Spleen (tissue), 11 donors: Measurements from ENCODE around the gene ZNF740. TPM values are rescaled to one million over a fixed set of nuclear protein-coding genes. Genes with fewer than 3 reads are reported as not detected.

Source experiments
- DNase-seq: peaks from one replicate; pipeline ENCODE4 v3.0.0-alpha.2; 2020
- H3K27ac ChIP-seq, 8 donors: fragments of 200-600 bp; sonication (generic) in 7 of 8; 1 replicate in 4 of 8; 2 replicates in 4 of 8; pipeline versions ENCODE4 v1.5.0 to v1.8.0; 2016 to 2021; ENCODE audit warnings: inconsistent platforms in 4 of 8, mild to moderate bottlenecking in 4 of 8, moderate library complexity in 1 of 8
- H3K27me3 ChIP-seq, 7 donors: fragments of 200-600 bp; sonication (generic) in 6 of 7; replicated peaks in 1 of 7; 1 replicate in 4 of 7; 2 replicates in 3 of 7; pipeline versions ENCODE4 v1.5.0 to v1.8.0; 2016 to 2021; ENCODE audit warnings: inconsistent platforms in 3 of 7, mild to moderate bottlenecking in 1 of 7
- H3K36me3 ChIP-seq, 6 donors: fragments of 200-600 bp; sonication (generic) in 5 of 6; 1 replicate in 4 of 6; 2 replicates in 2 of 6; pipeline versions ENCODE4 v1.5.0 to v1.8.0; 2016 to 2021; ENCODE audit warnings: inconsistent platforms in 2 of 6
- H3K4me1 ChIP-seq, 6 donors: fragments of 200-600 bp; sonication (generic) in 5 of 6; 1 replicate in 3 of 6; 2 replicates in 3 of 6; pipeline versions ENCODE4 v1.5.0 to v1.8.0; 2016 to 2021; ENCODE audit warnings: inconsistent platforms in 3 of 6
- H3K4me3 ChIP-seq, 8 donors: fragments of 200-600 bp; sonication (generic) in 7 of 8; 1 replicate in 4 of 8; 2 replicates in 4 of 8; pipeline versions ENCODE4 v1.5.0 to v1.8.0; 2016 to 2021; ENCODE audit warnings: inconsistent platforms in 4 of 8, mild to moderate bottlenecking in 4 of 8, moderate library complexity in 2 of 8
- H3K9me3 ChIP-seq, 8 donors: fragments of 200-600 bp; sonication (generic) in 7 of 8; 1 replicate in 4 of 8; 2 replicates in 4 of 8; pipeline versions ENCODE4 v1.5.0 to v1.8.0; 2016 to 2021; ENCODE audit warnings: inconsistent platforms in 4 of 8
- CTCF ChIP-seq, 11 experiments: fragments of 200-600 bp in 7 of 11; fragments of 450-650 bp in 4 of 11; sonication (generic) in 4 of 11; IDR thresholded peaks in 8 of 11; conservative IDR thresholded peaks in 3 of 11; 1 replicate in 7 of 11; 2 replicates in 4 of 11; pipeline versions ENCODE4 v1.4.0 to v1.8.0; 2016 to 2021; ENCODE audit warnings: antibody characterized with exemption in 11 of 11, inconsistent platforms in 4 of 11, mild to moderate bottlenecking in 1 of 11
- POLR2A ChIP-seq, 3 donors: fragments of 450-650 bp; IDR thresholded peaks; one replicate each; pipeline ENCODE4 v1.5.1; 2017; ENCODE audit warnings: antibody characterized with exemption in 3 of 3, mild to moderate bottlenecking in 1 of 3
- POLR2AphosphoS5 ChIP-seq, 3 donors: sonication (generic); formaldehyde crosslinking; IDR thresholded peaks; one replicate each; pipeline ENCODE4 v1.5.1; 2017; ENCODE audit warnings: antibody characterized with exemption in 3 of 3
- WGBS, 5 donors: extraction: QIAGEN DNeasy Blood & Tissue Kit in 3 of 5; methylation state at CpG; one replicate each; pipeline versions ENCODE4 v1.1.5 to v1.1.7; 2013 to 2018; 5-methylcytosine and 5-hydroxymethylcytosine counted together
- intact Hi-C: fragments of 100-400 bp; cut with DNase I; formaldehyde crosslinking; loops from one replicate; pipeline ENCODE4 v1.15.0; 2023; ENCODE audit warnings: low total_unique reads
- polyA plus RNA-seq, 3 donors: library from polyadenylated mRNA; stranded (reverse); fragments of 200-250 nt; gene quantifications; one replicate each; pipeline ENCODE4 v1.2.1, GENCODE V29; 2013
- small RNA-seq, 4 donors: library from RNA; depleted of rRNA; stranded (forward); fragments of <200 nt; gene quantifications; one replicate each; pipeline ENCODE3, GENCODE V24; 2016
- total RNA-seq, 7 donors: library from RNA; depleted of rRNA in 3 of 7; stranded (reverse); fragments of >200 nt in 3 of 7; fragmentation: NEBNext Ultra II Directional in 4 of 7; extraction: Animal tissue kit (Norgen Biotek cat#: 25700) in 4 of 7; gene quantifications; one replicate each; pipeline versions ENCODE4 v1.1.0 to v1.2.1, GENCODE V29; 2016 to 2021
- donor health status: healthy with polysubstance abuse.
- donor health status: DM: no; HTN: no; CAD: no; lungs with moderate emphysema.
- donor health status: DM: no; HTN: no; CAD: no.
- donor health status: Bipolar disorder and iron deficiency.
- donor health status: healthy.
- donor health status: DM: no; HTN: no; CAD: no.
- donor health status: DM: yes; HTN: yes; CAD: no.

Gene ZNF740
- total and polyA plus RNA-seq, 10 donors = 5.6 to 66.1 (median 27.4) TPM

- no peaks in the 10 kb centered on the region for H3K36me3 ChIP-seq
- no peak overlapping the region for H3K27ac ChIP-seq
- intact Hi-C loops = no loop called here
- peaks cover 0 to 5% (median 0%) of the 10 kb centered on the region in 6 donors for H3K4me1 ChIP-seq
- no peak overlapping the region for H3K4me3 ChIP-seq
- H3K27me3 ChIP-seq = peaks cover 0 to 15% (median 0%) of the 10 kb centered on the region in 7 donors
- TF ChIP-seq POLR2A (IDR thresholded peaks at IDR 0.05) = no peak
- no peak for TF ChIP-seq CTCF (IDR thresholded peaks at IDR 0.05 in 8 of 11, conservative IDR thresholded peaks at IDR 0.05 in 3 of 11)
- no peak for TF ChIP-seq POLR2AphosphoS5 (IDR thresholded peaks at IDR 0.05)
- 72 to 88% (median 78%) methylated on average over 1 of the region's 1 CpG for WGBS, 5 donors
- DNase-seq = no peak
- no peaks in the 10 kb centered on the region for H3K9me3 ChIP-seq
These were observed 63.8 kb downstream of the ZNF740 start for GRCh38 chr12:53244337-53244736.

Small RNA genes within 50 kb of the gene (small RNA-seq; reads per million reads assigned to genes)
- gene HIGD1AP1 (0 reads per million in 4 donors), gene RNU6-333P (0 reads per million in 4 donors)

Other genes starting within 250 kb of the ZNF740 start
- 10 to 100 TPM; 23.3 to 57.2 (median 26.0) TPM for gene KRT18, start 231.6 kb upstream of the ZNF740 start, total RNA-seq
- gene KRT18, start 231.6 kb upstream of the ZNF740 start, polyA plus RNA-seq = 10 to 100 TPM; 16.8 to 23.0 (median 18.4) TPM
- 100 to 1,000 TPM; 379 to 490 (median 468) TPM for gene EIF4B, start 174.3 kb upstream of the ZNF740 start, total RNA-seq
- gene EIF4B, start 174.3 kb upstream of the ZNF740 start, polyA plus RNA-seq = 100 to 1,000 TPM; 105 to 132 (median 119) TPM
- gene TNS2, start 130.7 kb upstream of the ZNF740 start, total RNA-seq = 100 to 1,000 TPM in 6 of 7 donors, 10 to 100 TPM in 1; 72.4 to 301 (median 170) TPM
- gene TNS2, start 130.7 kb upstream of the ZNF740 start, polyA plus RNA-seq = 100 to 1,000 TPM in 1 of 3 donors, 10 to 100 TPM in 2; 36.6 to 159 (median 67.5) TPM
- gene SPRYD3, start 101.3 kb upstream of the ZNF740 start, total RNA-seq = 10 to 100 TPM; 29.2 to 44.5 (median 36.4) TPM
- 10 to 100 TPM; 10.8 to 31.0 (median 15.9) TPM for gene SPRYD3, start 101.3 kb upstream of the ZNF740 start, polyA plus RNA-seq
- gene IGFBP6, start 83.1 kb upstream of the ZNF740 start, total RNA-seq = 100 to 1,000 TPM in 2 of 7 donors, 10 to 100 TPM in 5; 35.2 to 183 (median 75.6) TPM
- gene IGFBP6, start 83.1 kb upstream of the ZNF740 start, polyA plus RNA-seq = 100 to 1,000 TPM in 2 of 3 donors, 10 to 100 TPM in 1; 37.1 to 144 (median 130) TPM
- under 1 TPM in 6 of 7 donors, not detected in 1; 0.37 to 0.80 (median 0.54) TPM for gene SOAT2, start 77.2 kb upstream of the ZNF740 start, total RNA-seq
- gene SOAT2, start 77.2 kb upstream of the ZNF740 start, polyA plus RNA-seq = 1 to 10 TPM in 1 of 3 donors, under 1 TPM in 2; 0.52 to 2.2 (median 0.99) TPM
- 10 to 100 TPM; 33.7 to 73.0 (median 39.7) TPM for gene CSAD, start 203 bp downstream of the ZNF740 start, total RNA-seq
- 10 to 100 TPM; 17.9 to 36.3 (median 34.1) TPM for gene CSAD, start 203 bp downstream of the ZNF740 start, polyA plus RNA-seq
- 10 to 100 TPM; 35.5 to 75.5 (median 62.2) TPM for gene ITGB7, start 26.5 kb downstream of the ZNF740 start, total RNA-seq
- gene ITGB7, start 26.5 kb downstream of the ZNF740 start, polyA plus RNA-seq = 10 to 100 TPM; 23.9 to 62.5 (median 46.5) TPM
- gene RARG, start 51.5 kb downstream of the ZNF740 start, total RNA-seq = 10 to 100 TPM in 5 of 7 donors, 1 to 10 TPM in 2; 9.4 to 20.8 (median 14.4) TPM
- 10 to 100 TPM in 1 of 3 donors, 1 to 10 TPM in 2; 4.6 to 10.1 (median 4.9) TPM for gene RARG, start 51.5 kb downstream of the ZNF740 start, polyA plus RNA-seq
- gene ESPL1, start 87.6 kb downstream of the ZNF740 start, total RNA-seq = 1 to 10 TPM; 1.7 to 7.2 (median 4.7) TPM
- gene ESPL1, start 87.6 kb downstream of the ZNF740 start, polyA plus RNA-seq = 1 to 10 TPM in 1 of 3 donors, under 1 TPM in 2; 0.85 to 1.9 (median 0.93) TPM
- gene PFDN5, start 114.8 kb downstream of the ZNF740 start, total RNA-seq = 100 to 1,000 TPM; 399 to 795 (median 497) TPM
- gene PFDN5, start 114.8 kb downstream of the ZNF740 start, polyA plus RNA-seq = 1,000 to 10,000 TPM; 1,813 to 2,525 (median 1,837) TPM
- gene MYG1, start 119.0 kb downstream of the ZNF740 start, total RNA-seq = 10 to 100 TPM; 31.1 to 53.3 (median 34.9) TPM
- 10 to 100 TPM; 56.6 to 79.2 (median 76.0) TPM for gene MYG1, start 119.0 kb downstream of the ZNF740 start, polyA plus RNA-seq
- gene AAAS, start 140.9 kb downstream of the ZNF740 start, total RNA-seq = 10 to 100 TPM; 39.3 to 67.9 (median 49.7) TPM
- 10 to 100 TPM; 32.4 to 42.4 (median 33.5) TPM for gene AAAS, start 140.9 kb downstream of the ZNF740 start, polyA plus RNA-seq
- gene SP7, start 155.6 kb downstream of the ZNF740 start, total RNA-seq = not detected
- gene SP7, start 155.6 kb downstream of the ZNF740 start, polyA plus RNA-seq = not detected
- gene SP1, start 199.5 kb downstream of the ZNF740 start, total RNA-seq = 10 to 100 TPM; 75.6 to 92.8 (median 86.1) TPM
- 10 to 100 TPM in 1 of 3 donors, 1 to 10 TPM in 2; 9.1 to 13.6 (median 9.9) TPM for gene SP1, start 199.5 kb downstream of the ZNF740 start, polyA plus RNA-seq
- 10 to 100 TPM in 3 of 7 donors, 1 to 10 TPM in 4; 3.7 to 20.6 (median 8.8) TPM for gene AMHR2, start 243.1 kb downstream of the ZNF740 start, total RNA-seq
- gene AMHR2, start 243.1 kb downstream of the ZNF740 start, polyA plus RNA-seq = 1 to 10 TPM; 1.2 to 7.4 (median 1.7) TPM